Muscle of arm (tissue), 12 donors: Measurements from ENCODE around the gene PDPK1. TPM values are rescaled to one million over a fixed set of nuclear protein-coding genes. Genes with fewer than 3 reads are reported as not detected.

Source experiments
- DNase-seq: peaks from one replicate; pipeline ENCODE4 v3.0.0-alpha.2; 2013
- polyA plus RNA-seq, 12 donors: library from polyadenylated mRNA; unstranded; fragments of 120-200 nt; gene quantifications; one replicate each; pipeline ENCODE4 v1.2.1, GENCODE V29; 2013; ENCODE audit not compliant: insufficient read length in 12 of 12

The PDPK1 gene
- polyA plus RNA-seq, 12 donors = 26.4 to 50.8 (median 32.8) TPM; not detected in 1

DNA sequence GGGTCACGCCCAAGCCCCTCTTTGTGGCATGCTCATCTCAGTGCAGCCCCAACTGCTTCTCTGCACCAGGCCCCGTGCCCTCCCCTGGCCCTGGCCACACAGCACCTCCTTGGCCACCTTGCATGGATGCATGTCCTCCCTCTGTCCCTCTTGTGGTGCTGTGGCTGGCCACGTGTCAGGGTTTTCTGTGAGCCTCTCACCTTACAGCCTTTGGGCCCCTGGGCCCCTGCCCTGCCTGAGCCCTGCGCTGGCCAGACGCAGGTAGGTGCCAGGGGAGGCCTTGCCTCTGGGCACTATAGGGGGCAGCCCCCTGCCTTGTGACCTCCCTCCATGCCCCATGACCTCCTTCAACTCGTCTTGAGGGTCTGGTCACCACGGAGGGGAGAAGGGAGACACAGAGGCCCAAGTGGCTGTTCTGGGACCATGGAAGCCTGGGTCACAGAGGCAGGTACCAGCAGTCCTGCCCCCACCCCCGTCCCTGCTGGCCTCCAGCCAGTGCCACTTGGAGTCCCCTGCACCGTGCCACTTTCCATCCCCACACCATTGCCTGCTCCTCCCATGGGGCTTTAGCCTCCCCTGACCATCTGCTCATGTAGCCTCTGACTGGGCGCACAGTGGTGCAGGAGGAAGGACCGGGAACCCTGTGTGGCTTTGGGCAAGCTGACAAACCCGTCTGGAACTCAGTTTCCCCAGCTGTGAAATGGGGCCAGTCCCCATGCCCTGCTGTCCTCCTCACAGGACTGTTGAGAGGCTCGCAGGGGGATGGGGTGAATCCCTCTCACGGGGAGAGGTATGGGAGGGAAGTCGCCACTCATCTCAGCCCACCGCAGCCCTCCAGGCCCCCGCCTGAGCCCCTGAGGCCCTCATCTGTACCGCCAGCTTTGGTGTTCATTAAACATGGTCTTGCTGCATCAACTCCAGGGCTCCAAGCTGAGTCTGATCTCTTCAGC is 35.6 kb upstream of the PDPK1 start:
- no peak for DNase-seq

DNA sequence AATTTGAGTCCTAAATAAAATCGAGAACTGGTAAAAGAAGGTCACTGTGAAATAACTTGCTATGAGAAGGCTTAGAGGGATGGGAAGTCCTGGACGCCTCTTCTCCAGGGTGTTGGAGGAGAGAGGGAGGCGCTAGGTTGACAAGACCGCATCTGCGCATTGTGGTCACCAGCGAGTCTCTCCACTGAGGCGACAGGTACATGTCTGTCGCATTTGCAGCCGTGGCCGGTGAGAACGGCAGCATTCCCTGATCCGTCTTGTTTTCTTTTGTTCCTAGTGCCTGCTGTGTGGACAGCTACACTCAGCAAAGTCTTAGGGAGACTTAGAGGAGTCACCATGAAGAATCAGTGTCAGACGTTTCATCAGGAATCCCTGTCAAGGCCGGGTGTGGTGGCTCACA is 32.1 kb upstream of the PDPK1 start:
- no peak for DNase-seq

DNA sequence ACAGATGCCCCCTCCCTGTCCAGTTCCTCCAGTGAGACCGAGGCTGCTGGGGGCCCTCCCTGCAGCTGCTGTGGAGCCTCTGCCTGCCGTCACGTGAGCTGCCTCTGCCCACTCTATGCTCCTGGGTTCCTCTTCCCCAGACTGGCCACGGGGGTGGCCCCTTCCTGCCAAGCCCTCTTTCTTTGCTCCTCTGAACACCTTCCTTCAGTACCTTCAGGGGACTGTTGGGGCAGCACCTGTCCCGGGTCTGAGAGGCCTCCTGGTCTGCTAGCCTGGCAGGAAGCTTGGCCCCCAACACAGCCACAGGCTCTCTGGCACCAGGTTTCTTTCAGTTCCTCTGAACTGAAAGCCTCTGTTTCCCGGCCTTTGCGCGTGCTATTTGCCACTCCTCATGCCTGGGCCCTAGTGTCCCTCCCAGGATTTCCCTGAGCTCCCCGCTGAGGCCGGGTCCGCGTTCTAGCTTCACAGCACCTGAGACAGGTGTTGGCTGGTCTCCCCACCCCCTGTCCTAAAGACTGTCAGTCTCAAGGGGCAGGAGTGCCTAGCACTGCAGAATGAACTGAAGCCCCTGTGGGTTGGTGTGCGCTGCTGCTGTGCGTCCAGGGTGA is 30.7 kb upstream of the PDPK1 start:
- no peak for DNase-seq

DNA sequence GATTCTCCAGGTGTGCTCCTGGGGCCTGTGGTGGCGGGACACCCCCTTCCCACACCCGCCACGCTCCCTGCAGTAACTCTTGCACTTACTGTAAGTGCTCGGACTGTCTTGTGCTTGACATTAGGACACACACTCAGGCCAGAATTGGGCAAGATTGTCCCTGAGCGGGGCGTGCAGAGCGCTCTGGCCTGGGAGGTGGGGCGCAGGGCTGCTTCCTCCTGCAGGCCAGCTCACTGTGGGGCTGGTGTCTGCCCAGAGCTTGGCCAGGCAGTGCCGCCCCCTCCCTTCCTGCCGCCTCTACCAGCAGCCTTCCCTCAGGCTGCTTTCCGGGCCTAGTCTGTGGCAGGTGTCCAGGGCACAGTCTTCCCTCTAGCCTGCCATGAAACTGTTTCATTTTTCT is 30.2 kb upstream of the PDPK1 start:
- no peak for DNase-seq

DNA sequence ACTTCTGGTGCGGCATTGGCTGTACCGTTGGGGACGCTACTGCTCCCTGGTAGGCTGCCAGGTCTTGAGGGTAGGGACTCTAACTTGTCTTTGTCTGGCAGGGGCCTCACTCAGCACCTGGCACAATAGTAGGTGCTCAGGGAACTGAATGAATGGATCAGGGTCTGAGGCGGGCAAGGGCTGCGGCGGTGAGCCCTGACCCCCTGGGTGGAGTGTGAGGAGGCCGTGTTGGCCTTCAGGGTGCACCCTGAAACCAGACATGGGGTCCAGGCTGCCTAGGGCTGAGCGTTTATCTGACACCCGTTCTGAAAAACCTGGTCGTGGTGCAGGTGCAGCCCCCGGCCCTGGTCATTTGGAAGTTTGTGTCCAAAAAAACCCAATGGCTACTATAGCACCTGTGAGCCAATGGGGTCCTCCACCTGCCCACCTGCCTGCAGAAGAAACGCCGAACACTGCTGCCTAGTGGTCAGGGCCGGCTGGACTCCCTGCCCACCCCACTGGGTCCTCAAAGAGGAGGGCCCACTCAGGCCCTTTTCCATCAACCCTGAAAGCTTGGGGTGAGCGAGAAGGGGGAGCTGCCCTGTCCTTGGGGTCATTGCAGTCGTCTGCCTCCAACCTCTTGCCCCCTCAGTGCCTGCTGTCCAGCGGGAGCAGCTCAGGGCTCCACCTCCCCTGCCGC is 29.0 kb upstream of the PDPK1 start:
- no peak for DNase-seq

DNA sequence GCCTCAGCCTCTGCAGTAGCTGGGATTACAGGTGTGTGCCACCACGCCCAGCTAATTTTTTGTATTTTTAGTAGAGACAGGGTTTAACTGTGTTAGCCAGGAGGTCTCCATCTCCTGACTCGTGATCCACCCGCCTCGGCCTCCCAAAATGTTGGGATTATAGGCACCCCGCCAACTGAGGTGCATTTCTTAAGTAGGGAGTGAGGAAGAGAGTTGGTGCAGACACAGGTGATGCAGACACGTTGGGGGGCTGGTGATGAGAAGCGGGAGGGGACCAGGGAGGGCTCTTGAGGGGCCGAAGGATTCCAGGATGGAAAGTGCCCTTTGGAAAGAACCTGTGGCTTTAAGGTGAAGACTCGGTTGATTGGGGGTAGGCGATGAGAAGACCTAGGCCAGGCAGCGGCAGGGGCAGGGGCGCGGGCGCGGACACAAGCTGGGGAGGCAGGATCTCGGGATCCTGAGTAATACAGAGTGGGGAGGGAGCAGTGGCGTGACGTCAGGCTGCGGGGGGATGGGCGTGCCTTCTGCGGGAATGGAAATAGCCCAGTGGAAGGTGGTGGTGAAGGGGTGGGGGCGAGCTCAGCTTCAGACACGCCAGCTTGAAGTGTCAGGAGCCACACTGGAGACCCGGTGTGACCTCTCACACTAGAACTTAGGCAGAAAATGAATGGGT is 26.6 kb upstream of the PDPK1 start:
- DNase-seq = no peak

DNA sequence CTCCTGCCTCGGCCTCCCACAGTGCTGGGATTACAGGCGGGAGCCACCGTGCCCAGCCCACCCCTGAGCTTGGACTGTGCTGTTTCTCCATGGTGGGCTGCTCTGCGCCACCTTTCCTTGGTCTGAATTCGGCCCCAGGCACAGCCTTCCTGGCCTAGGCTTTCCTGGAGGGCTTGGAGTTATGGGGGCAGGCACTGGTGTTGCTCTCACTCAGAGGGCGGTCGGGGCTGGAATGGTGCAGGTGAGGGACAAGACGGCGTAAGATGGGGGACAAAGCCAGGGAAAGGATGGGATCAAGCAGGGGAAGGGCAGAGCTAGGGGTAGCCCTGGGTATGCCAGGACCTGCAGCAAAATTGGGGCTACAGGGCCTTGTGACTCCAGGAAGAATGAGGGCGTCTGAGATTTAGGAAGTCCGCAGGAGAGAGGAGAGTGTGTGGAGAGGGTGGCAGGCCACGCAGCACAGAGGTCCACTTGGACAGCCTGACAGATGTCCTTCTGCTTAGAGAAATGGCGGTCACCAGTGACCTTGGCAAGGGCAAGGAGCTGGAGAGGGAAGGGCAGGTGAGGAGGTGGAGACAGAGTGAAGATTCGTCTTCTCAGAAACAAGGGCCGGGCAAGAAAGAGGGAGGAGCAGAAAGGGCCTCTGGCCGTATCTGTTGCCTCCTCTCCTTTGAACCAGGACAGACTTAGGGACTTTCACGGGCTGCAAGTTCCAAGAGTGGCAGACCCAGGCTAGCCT is 25.7 kb upstream of the PDPK1 start:
- no peak for DNase-seq

DNA sequence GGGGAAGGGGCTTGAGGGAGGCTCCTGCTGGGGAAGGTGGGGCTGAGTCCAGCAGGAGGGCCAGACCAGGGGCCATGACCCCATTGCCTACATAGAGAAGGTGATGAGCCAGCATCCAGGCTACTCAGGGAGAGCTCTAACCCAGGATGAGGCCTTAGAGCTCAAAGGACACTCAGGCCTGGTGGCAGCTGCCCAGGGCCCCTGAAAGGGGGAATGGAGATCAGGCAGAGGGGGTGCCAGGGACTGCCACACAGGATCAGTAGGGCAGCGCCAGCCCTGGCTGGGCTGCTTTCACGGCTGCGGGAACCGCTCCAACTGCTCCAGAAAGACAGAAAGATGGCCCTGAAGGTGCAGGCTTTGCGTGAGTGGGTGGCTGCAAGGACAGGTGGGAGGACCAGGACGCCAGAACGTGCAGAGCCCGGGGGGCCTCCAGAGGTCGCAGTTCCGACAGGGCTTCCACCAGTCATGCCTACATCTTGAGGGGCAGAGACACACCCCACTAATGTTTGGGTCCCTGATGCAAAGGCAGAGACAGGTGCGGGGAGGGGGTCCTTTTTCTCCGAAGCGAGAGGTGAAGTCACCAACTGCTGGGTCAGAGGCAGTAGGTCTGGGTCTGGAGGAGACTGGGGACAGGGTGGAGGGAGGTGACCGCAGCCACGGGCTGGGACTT is 25.0 kb upstream of the PDPK1 start:
- DNase-seq = no peak

DNA sequence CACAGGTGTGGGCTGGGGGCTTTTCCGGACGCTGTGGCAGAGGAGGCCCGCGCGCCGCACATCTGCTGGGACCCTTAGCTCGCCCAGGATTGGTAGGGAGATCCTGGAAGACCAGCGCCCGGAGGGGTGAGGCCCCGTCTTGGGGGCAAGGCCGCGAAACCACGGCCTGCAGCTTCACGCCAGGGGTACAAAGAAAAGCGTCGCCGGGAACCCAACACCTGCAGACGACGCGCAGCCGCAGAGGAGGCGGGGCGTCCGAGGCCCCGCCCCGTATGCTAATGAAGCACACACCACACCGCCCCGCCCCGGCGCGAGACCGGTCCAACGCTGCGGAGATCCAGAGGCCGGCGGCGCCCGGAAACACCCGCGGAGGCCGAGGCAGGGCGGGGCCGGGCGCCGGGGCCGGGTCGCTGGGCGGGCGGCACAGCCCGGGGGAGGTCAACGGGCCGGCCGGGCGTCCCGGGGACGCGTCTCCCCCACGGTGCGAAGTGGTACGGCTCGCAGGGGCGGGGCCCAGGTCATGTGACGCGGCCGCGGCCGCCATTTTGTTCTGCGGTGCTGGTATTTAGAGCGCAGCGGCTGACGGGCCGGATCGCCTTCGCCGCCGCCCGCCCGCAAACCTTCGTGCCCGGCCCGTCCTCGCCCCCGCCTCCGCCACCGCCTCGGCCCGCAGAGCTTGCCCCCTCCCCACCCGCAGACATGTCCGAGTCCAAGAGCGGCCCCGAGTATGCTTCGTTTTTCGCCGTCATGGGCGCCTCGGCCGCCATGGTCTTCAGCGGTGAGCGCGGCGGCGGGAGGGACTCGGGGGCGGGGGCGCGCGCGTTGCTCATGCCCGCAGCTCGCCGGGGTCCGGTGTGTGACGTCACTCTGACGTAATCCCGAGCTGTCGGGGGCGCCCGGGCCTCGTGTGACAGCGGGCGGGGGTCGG is 24.2 kb upstream of the PDPK1 start, which contains the start of gene ATP6V0C:
Gene ATP6V0C (plus strand): TSS at position 548 of the 928 bp plus-strand sequence. CDS start 152 bp downstream, at position 700.
- peak; percentile 89 for DNase-seq

DNA sequence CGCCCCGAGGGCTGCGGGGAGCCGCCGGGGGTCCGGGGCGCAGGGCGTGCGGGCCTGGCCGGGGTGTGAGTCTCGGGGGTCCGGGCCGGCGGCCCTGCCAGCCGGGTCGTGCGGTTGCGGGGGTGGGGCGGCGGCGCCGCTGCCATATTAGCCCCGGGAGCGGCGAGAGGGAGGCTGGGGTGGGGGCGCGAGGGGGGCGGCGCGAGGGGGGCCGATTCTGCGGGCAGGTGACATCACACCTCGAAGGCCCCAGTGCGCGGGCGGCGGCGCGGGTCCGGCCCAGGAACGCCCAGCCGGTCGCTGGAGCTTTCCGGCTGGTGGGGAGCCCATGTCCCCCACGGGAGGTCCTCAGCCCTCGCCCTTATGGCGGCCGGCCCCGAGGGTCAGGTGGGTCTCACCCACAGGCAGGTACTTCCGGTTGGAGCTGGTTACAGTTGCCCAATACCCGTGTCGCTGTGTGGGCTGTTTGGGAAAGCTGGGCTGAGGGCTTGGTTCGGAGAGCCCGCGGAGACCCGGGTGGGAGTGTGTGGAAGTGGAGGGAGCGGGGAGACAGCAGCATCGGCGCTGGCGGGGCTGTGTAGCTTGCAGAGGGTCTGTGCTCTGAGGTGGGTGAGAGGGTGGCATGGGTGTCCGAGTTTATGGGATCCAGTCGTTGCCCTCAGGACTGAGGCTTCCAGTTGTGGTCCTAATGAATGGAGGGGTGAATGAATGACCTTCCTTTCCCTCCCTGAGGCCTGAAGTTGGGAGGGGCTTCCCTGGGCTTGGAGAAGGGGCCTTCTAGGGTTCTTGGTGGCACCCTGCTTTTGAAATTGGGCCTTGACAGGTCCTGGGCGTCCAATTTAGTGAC is 23.3 kb upstream of the PDPK1 start:
- DNase-seq = no peak

DNA sequence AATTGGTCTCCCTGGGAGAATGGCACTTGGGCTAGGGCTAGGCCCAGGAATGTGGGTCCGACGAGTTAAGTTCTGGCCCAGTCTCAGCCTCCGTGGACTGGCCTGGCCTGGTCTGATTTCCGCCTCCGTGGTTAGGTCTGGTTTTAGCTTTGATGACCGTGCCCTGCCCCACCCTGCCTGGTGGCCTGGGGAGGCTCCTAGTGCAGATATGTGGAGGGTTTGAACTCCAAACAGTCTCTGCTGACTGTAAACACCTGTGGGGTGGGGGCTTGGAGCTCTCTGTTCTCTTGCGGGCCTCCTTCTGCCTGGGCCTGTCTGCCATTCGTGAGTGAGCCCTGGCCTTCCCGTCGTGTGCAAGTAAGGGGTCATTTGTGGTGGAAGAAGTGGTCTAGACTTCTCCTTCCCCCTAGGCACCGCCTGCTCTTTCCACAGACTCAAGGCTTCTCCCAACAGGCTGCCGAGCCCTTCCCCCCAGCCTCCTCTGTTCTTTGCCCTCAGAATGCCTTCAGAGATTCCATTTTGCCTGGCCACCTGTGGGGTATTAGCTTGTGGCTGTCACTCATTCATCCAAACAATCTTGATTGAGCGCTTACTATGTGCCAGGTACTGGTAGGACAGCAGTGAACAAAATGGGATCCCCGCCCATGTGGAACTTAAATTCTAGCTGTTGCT is 22.5 kb upstream of the PDPK1 start:
- no peak for DNase-seq

DNA sequence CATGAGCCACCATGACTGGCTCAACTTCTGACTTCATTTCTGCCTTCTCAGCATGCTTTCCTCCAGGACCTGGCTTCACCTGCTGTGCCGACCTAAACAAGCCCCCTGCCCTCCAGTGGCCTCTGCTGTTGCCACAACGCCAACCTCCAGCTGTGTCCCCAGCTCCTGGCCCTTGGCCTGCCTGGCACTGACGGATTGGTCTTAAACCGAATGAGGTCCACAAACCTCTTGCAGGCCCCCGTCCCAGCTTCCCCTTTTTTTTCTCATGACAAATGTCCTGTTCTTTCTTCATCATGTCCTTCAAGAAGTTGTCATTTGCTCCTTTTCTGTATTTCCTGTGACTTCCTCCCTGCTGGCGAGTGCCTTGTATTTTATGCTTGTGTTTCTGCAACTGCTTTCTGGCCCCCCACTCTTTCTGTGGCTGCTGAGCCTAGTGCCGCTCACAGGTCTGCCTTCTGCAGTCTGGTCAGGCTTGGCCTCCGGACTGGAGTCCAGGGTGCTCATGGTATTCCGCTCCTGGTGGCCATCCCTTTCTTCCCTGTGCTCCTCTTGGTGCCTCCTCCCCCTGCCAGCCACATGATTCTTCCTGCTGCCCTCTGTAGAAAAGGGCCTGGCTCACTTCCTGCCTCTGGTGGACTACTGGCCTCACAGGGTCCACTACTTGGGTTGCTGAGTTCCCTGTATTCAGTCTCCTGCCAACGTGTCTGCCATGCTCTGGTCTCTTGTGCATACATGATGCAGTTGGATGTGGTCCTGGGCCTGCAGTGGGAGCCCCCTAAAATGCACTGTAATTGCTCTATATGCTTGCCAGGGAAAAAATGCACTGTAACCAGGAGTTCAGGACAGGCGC is 21.2 kb upstream of the PDPK1 start:
- DNase-seq = no peak

DNA sequence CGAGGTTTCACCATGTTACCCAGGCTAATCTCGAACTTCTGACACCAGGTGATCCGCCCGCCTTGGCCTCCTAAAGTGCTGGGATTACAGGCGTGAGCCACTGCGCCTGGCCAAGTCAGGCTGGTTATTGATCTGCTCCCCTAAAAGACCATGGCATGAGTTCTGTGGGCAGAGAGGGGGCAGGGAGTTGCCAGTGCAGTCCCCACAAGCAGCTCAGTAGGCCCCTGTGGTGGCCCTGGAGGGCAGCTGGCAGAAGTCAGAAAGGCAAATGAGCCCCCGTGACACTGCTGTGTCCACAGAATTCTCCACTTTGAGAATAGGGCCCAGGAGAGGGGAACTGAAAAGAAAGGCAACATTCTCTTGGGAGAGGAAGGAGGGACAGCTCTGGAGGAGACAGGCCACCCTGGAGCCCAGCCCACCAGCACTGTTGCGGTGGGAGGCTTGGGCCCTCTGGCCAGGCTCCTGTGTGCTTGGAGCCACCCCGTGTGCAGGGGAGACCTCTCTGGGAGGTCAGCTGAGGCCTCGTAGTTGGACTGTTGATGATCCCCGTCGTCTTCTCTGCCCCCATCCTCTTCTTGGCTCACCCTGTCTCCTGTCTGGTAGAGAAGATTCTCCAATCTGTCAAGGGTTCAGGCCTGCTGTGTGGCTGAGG is 19.7 kb upstream of the PDPK1 start:
- no peak for DNase-seq

DNA sequence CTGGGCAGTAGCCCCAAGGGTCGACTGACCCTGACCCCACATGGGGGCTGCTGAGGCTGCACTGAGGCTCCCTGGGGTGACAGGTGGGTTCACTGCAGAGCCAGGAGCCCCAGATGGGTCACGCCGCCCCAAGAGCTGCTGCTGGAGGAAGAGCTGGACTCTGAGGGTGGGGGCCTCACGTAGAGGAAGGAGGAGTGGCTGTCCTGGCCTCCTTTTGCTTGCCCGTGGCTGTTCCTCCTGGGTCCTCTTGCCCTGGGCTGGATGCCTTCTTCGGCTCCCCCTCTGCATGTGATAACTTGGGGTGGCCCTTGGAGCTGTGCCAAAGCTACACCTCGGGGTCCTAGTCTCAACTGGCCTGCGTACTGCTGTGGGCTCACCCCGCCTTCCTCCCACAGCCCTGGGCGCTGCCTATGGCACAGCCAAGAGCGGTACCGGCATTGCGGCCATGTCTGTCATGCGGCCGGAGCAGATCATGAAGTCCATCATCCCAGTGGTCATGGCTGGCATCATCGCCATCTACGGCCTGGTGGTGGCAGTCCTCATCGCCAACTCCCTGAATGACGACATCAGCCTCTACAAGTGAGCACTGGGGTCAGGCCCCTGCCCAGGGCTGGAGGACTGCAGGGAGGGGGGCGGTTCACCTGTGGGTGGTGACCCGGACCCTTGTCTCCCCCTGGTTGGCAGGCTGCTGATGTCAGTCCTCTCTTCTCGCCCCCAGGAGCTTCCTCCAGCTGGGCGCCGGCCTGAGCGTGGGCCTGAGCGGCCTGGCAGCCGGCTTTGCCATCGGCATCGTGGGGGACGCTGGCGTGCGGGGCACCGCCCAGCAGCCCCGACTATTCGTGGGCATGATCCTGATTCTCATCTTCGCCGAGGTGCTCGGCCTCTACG is 18.8 kb upstream of the PDPK1 start:
- no peak for DNase-seq

DNA sequence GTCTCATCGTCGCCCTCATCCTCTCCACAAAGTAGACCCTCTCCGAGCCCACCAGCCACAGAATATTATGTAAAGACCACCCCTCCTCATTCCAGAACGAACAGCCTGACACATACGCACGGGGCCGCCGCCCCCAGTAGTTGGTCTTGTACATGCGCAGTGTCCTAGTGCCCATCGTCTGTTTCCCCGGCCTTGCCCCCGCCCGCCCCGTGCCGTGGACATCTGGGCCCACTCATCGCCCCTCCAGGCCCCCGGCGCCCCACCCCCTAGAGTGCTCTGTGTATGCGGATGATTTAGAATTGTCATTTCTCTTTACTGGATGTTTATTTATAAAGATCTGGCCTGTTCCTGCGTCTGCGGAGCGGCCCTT is 18.1 kb upstream of the PDPK1 start:
- no peak for DNase-seq
